HG03460 (cell line): ENCODE results near the gene POU2AF1.
"Not testable (repeated sequence)": the region's sequence is repeated elsewhere in the genome, so short reads cannot be mapped to it uniquely, and the experiment has no call there.

ENCODE experiments used
- ATAC-seq: cut with Tn5 transposase; IDR thresholded peaks from one replicate; pipeline ENCODE4 v1.9.1; 2021; ENCODE audit not compliant: unreplicated experiment

Gene POU2AF1

GRCh38 chr11:111409915-111410314 is 30.8 kb upstream of the POU2AF1 start:
- peak; percentile 55 for ATAC-seq

- peak; percentile 48 for ATAC-seq
Measured at GRCh38 chr11:111408789-111409727, 30.0 kb upstream of the POU2AF1 start.

GRCh38 chr11:111407652-111408051 is 28.6 kb upstream of the POU2AF1 start:
- no peak for ATAC-seq

- ATAC-seq = no peak
Measured at GRCh38 chr11:111406589-111406988, 27.5 kb upstream of the POU2AF1 start.

- no peak for ATAC-seq
Measured at GRCh38 chr11:111406091-111406490, 27.0 kb upstream of the POU2AF1 start.

- no peak for ATAC-seq
Measured at GRCh38 chr11:111405551-111405950, 26.5 kb upstream of the POU2AF1 start.

- ATAC-seq = no peak
Measured at GRCh38 chr11:111403051-111403726, 24.1 kb upstream of the POU2AF1 start.

GRCh38 chr11:111402411-111402810 is 23.3 kb upstream of the POU2AF1 start:
- ATAC-seq = no peak

GRCh38 chr11:111401957-111402356 is 22.9 kb upstream of the POU2AF1 start:
- ATAC-seq = not testable (repeated sequence)

- ATAC-seq = peak; percentile 46
Measured at GRCh38 chr11:111400595-111400994, 21.5 kb upstream of the POU2AF1 start.

- no peak for ATAC-seq
Measured at GRCh38 chr11:111399187-111400031, 20.3 kb upstream of the POU2AF1 start.

- no peak for ATAC-seq
Measured at GRCh38 chr11:111397034-111397433, 18.0 kb upstream of the POU2AF1 start.

- ATAC-seq = no peak
Measured at GRCh38 chr11:111395749-111396148, 16.7 kb upstream of the POU2AF1 start.

- ATAC-seq = no peak
Measured at GRCh38 chr11:111395081-111395480, 16.0 kb upstream of the POU2AF1 start.

- not testable (repeated sequence) for ATAC-seq
Measured at GRCh38 chr11:111394147-111394546, 15.1 kb upstream of the POU2AF1 start.

GRCh38 chr11:111393585-111393984 is 14.5 kb upstream of the POU2AF1 start:
- no peak for ATAC-seq

- ATAC-seq = no peak
Measured at GRCh38 chr11:111393096-111393495, 14.0 kb upstream of the POU2AF1 start.

GRCh38 chr11:111392552-111392951 is 13.5 kb upstream of the POU2AF1 start:
- no peak for ATAC-seq

- no peak for ATAC-seq
Measured at GRCh38 chr11:111391328-111392124, 12.5 kb upstream of the POU2AF1 start.

- no peak for ATAC-seq
Measured at GRCh38 chr11:111388842-111389241, 9.8 kb upstream of the POU2AF1 start.
